OCI-LY3 (cell line): ENCODE data around the gene SPNS3.

Source experiments
- EZH2phosphoT487 ChIP-seq: fragments of 200-600 bp; shearing (Covaris generic); IDR thresholded peaks from 2 replicates; pipeline ENCODE4 v1.6.1; 2018; ENCODE audit warnings: antibody characterized with exemption, mixed run types, low read depth
- TF ChIP-seq, protein P1 (sequence below): fragments of 200-600, 300-600 bp; sonication (generic); IDR thresholded peaks from 2 replicates; pipeline ENCODE4 v1.5.1; 2014; ENCODE audit warnings: antibody characterized with exemption, low read length, low read depth

DNA sequence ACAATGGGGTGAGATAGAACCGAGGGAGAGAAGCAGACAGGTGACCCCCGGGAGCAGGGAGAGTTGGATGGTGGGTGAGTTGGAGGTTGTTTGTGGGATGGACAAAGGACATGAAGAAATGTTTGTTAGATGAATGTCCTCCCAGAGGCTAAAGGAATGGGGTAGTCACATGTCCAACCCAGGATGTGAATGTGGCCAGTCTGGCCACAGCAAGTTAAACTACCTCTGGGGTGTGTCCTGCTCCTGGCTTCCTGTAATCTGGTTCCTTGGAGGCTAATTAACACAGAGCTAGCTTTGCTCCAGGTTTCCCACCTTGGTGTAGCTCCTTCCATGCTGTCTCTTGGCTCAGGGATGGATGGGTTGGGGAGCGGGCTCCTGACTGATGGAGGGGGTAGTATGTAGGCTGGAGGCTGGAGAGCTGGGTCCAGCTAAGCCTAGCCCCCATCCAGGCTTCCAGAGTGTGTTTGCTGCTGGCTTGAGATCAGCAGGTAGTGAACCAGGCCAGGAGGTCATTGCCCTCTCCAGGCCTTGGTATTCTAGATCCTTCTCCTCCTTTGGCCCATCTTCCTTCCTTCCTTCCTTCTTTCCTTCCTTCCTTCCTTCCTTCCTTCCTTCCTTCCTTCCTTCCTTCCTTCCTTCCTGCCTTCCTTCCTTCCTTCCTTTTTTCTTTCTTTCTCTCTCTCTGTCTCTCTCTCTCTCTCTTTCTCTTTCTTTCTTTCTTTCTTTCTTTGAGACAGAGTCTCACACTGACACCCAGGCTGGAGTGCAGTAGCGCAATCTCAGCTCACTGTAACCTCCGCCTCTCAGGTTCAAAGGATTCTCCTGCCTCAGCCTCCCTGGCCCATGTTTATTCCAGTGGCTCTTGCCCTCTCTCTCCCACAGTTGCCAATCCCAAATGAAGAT, 39.3 kb upstream of the SPNS3 start:
- TF ChIP-seq, protein P1, sequence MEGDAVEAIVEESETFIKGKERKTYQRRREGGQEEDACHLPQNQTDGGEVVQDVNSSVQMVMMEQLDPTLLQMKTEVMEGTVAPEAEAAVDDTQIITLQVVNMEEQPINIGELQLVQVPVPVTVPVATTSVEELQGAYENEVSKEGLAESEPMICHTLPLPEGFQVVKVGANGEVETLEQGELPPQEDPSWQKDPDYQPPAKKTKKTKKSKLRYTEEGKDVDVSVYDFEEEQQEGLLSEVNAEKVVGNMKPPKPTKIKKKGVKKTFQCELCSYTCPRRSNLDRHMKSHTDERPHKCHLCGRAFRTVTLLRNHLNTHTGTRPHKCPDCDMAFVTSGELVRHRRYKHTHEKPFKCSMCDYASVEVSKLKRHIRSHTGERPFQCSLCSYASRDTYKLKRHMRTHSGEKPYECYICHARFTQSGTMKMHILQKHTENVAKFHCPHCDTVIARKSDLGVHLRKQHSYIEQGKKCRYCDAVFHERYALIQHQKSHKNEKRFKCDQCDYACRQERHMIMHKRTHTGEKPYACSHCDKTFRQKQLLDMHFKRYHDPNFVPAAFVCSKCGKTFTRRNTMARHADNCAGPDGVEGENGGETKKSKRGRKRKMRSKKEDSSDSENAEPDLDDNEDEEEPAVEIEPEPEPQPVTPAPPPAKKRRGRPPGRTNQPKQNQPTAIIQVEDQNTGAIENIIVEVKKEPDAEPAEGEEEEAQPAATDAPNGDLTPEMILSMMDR: no peak
- no peak for TF ChIP-seq EZH2phosphoT487
